A549 (cell line): ENCODE data around the gene FAM131A. TPM values are rescaled to one million over a fixed set of nuclear protein-coding genes. Genes with fewer than 3 reads are reported as not detected.

Source experiments
- ATAC-seq, 2 experiments: fragments of 200-7000 bp in 1 of 2; fragments of >200 bp in 1 of 2; cut with Nextera tagmentation in 1 of 2; cut with Tn5 transposase in 1 of 2; 3 replicates each; pipeline versions ENCODE4 v1.8.0 to v1.9.1; 2018 to 2020; ENCODE audit warnings: mild to moderate bottlenecking in 1 of 2, moderate library complexity in 1 of 2
- CTCF ChIA-PET: fragments of 300-600 bp; sonication (Branson Sonifier 250); formaldehyde crosslinking; extraction: SDS; loops from one replicate; lab custom pipeline; 2021; ENCODE audit warnings: antibody characterized with exemption, inconsistent platforms; lab: Yijun Ruan, JAX
- POLR2A ChIA-PET: fragments of 350-600 bp; formaldehyde crosslinking; extraction: SDS; loops from one replicate; lab custom pipeline; 2021; ENCODE audit warnings: antibody characterized with exemption, inconsistent platforms; lab: Yijun Ruan, JAX
- DNase-seq, 2 experiments: peaks; one replicate each; pipeline versions ENCODE4 v3.0.0 to v3.0.0-alpha.2; 2011 to 2016; ENCODE audit warnings: low read depth in 1 of 2, low spot score in 1 of 2
- FAIRE-seq: peaks from 2 replicates; lab custom pipeline; 2011; peaks lifted over from hg19 to GRCh38; lab: Jason Lieb, UNC
- H3K27ac ChIP-seq, 2 experiments: fragments of >200 bp; sonication (Bioruptor Twin); formaldehyde crosslinking; 3 replicates each; pipeline ENCODE4 v1.5.1; 2016 to 2017
- H3K4me1 ChIP-seq: fragments of >200 bp; sonication (Bioruptor Twin); formaldehyde crosslinking; 3 replicates; pipeline ENCODE4 v1.6.1; 2016
- H3K4me2 ChIP-seq: fragments of >200 bp; sonication (Bioruptor Twin); formaldehyde crosslinking; 3 replicates; pipeline ENCODE4 v1.6.1; 2016
- H3K4me3 ChIP-seq: fragments of >200 bp; sonication (Bioruptor Twin); formaldehyde crosslinking; 3 replicates; pipeline ENCODE4 v1.5.1; 2016
- H3K9me3 ChIP-seq: fragments of >200 bp; sonication (Bioruptor Twin); formaldehyde crosslinking; 3 replicates; pipeline ENCODE4 v1.6.1; 2016
- BCL3 ChIP-seq: fragments of >200 bp; sonication (Bioruptor Twin); formaldehyde crosslinking; IDR thresholded peaks from 3 replicates; pipeline ENCODE4 v1.6.1; 2016
- CBX2 ChIP-seq: fragments of 200-600 bp; sonication (generic); IDR thresholded peaks from 2 replicates; pipeline ENCODE4 v1.6.1; 2016; ENCODE audit warnings: low read depth, mild to moderate bottlenecking, borderline replicate concordance
- CEBPB ChIP-seq, 2 experiments: fragments of >200 bp in 1 of 2; sonication (Bioruptor Twin) in 1 of 2; formaldehyde crosslinking in 1 of 2; IDR thresholded peaks; 2 replicates each; pipeline ENCODE4 v1.6.1; 2012 to 2016
- CHD4 ChIP-seq: fragments of 200-600 bp; sonication (generic); IDR thresholded peaks from 2 replicates; pipeline ENCODE4 v1.6.1; 2016; ENCODE audit warnings: antibody characterized with exemption, mild to moderate bottlenecking, borderline replicate concordance
- E2F6 ChIP-seq: IDR thresholded peaks from 2 replicates; pipeline ENCODE4 v1.6.1; 2012; ENCODE audit warnings: low read depth, borderline replicate concordance
- EHF ChIP-seq: fragments of 250-450 bp; sonication (Bioruptor Pico); IDR thresholded peaks from 2 replicates; pipeline ENCODE4 v1.5.0; 2020; ENCODE audit warnings: mild to moderate bottlenecking
- FOXS1 ChIP-seq: fragments of 250-450 bp; sonication (Bioruptor Pico); IDR thresholded peaks from 2 replicates; pipeline ENCODE4 v1.5.0; 2020; ENCODE audit warnings: mild to moderate bottlenecking, moderate library complexity
- HES2 ChIP-seq: fragments of >200 bp; sonication (Bioruptor Twin); formaldehyde crosslinking; IDR thresholded peaks from 2 replicates; pipeline ENCODE4 v1.6.1; 2016
- HMGXB4 ChIP-seq: fragments of 250-450 bp; sonication (Bioruptor Pico); IDR thresholded peaks from 2 replicates; pipeline ENCODE4 v1.5.0; 2021; ENCODE audit warnings: mild to moderate bottlenecking, moderate library complexity, borderline replicate concordance
- HOXA7 ChIP-seq: fragments of 250-450 bp; sonication (Bioruptor Pico); IDR thresholded peaks from 2 replicates; pipeline ENCODE4 v1.5.0; 2020; ENCODE audit warnings: mild to moderate bottlenecking, moderate library complexity
- HOXB5 ChIP-seq: fragments of 250-450 bp; sonication (Bioruptor Pico); IDR thresholded peaks from 2 replicates; pipeline ENCODE4 v1.5.0; 2020; ENCODE audit warnings: mild to moderate bottlenecking, moderate library complexity
- JUN ChIP-seq, 2 experiments: fragments of >200 bp; sonication (Bioruptor Twin); formaldehyde crosslinking; IDR thresholded peaks; 2 replicates in 1 of 2; 3 replicates in 1 of 2; pipeline ENCODE4 v1.6.1; 2016 to 2017
- JUNB ChIP-seq: fragments of >200 bp; sonication (Bioruptor Twin); formaldehyde crosslinking; IDR thresholded peaks from 2 replicates; pipeline ENCODE4 v1.6.1; 2016
- KDM1A ChIP-seq: fragments of 200-600 bp; sonication (generic); IDR thresholded peaks from 2 replicates; pipeline ENCODE4 v1.6.1; 2016; ENCODE audit warnings: low read depth, mild to moderate bottlenecking
- MAFK ChIP-seq: fragments of 450-650 bp; IDR thresholded peaks from 2 replicates; pipeline ENCODE4 v1.6.1; 2014; ENCODE audit not compliant: partially characterized antibody
- MAX ChIP-seq: IDR thresholded peaks from 2 replicates; pipeline ENCODE4 v1.6.1; 2012
- MYC ChIP-seq: IDR thresholded peaks from 2 replicates; pipeline ENCODE4 v1.6.1; 2012; ENCODE audit warnings: mild to moderate bottlenecking, inconsistent platforms, low read length, improper control_type of control experiment, borderline replicate concordance
- NFE2L2 ChIP-seq: fragments of 150-350 bp; conservative IDR thresholded peaks from 2 replicates; pipeline ENCODE4 v1.6.1; 2014; ENCODE audit warnings: low read length
- NR3C1 ChIP-seq: fragments of >200 bp; sonication (Bioruptor Twin); formaldehyde crosslinking; IDR thresholded peaks from 3 replicates; pipeline ENCODE4 v1.6.1; 2017
- PHF8 ChIP-seq: fragments of 200-600 bp; sonication (generic); IDR thresholded peaks from 2 replicates; pipeline ENCODE4 v1.6.1; 2016; ENCODE audit warnings: low read depth, mild to moderate bottlenecking, antibody characterized with exemption, moderate library complexity, borderline replicate concordance
- POLR2A ChIP-seq: IDR thresholded peaks from 2 replicates; pipeline ENCODE4 v1.6.1; 2012; ENCODE audit warnings: mild to moderate bottlenecking, low read length
- RAD21 ChIP-seq, 2 experiments: fragments of >200 bp in 1 of 2; sonication (Bioruptor Twin) in 1 of 2; formaldehyde crosslinking in 1 of 2; IDR thresholded peaks in 1 of 2; conservative IDR thresholded peaks in 1 of 2; 2 replicates in 1 of 2; 3 replicates in 1 of 2; pipeline ENCODE4 v1.6.1; 2012 to 2018; ENCODE audit warnings: inconsistent platforms in 1 of 2
- REST ChIP-seq: fragments of 200-600 bp; sonication (generic); IDR thresholded peaks from 2 replicates; pipeline ENCODE4 v1.6.1; 2016; ENCODE audit warnings: antibody characterized with exemption, mild to moderate bottlenecking, moderate library complexity
- SMC3 ChIP-seq: fragments of >200 bp; sonication (Bioruptor Twin); formaldehyde crosslinking; IDR thresholded peaks from 3 replicates; pipeline ENCODE4 v1.6.1; 2018; ENCODE audit warnings: inconsistent platforms
- TP53 ChIP-seq: fragments of 250-450 bp; sonication (Bioruptor Pico); IDR thresholded peaks from 2 replicates; pipeline ENCODE4 v1.5.0; 2021; ENCODE audit warnings: mild to moderate bottlenecking, moderate library complexity
- ZFP36 ChIP-seq: fragments of 450-650 bp; IDR thresholded peaks from 2 replicates; pipeline ENCODE4 v1.6.1; 2014; ENCODE audit warnings: borderline replicate concordance; ENCODE audit not compliant: partially characterized antibody
- ZSCAN20 ChIP-seq: fragments of 250-450 bp; sonication (Bioruptor Pico); IDR thresholded peaks from 2 replicates; pipeline ENCODE4 v1.8.0; 2022; ENCODE audit warnings: mild to moderate bottlenecking, moderate library complexity
- WGBS: methylation state at CpG from one replicate; pipeline ENCODE4 v1.1.6; 2017; ENCODE audit errors: missing lambda C conversion rate; 5-methylcytosine and 5-hydroxymethylcytosine counted together
- polyA minus RNA-seq: library from RNA; depleted of rRNA, polyadenylated mRNA; stranded (reverse); fragments of >200 nt; gene quantifications from 2 replicates; pipeline ENCODE4 v1.2.3, GENCODE V29; 2011; rRNA and poly(A)+ RNA removed
- polyA plus RNA-seq, 4 experiments: library from polyadenylated mRNA; depleted of rRNA in 3 of 4; stranded (reverse); fragments of >200 nt; fragmentation: RNase III in 1 of 4; extraction: RNeasy Plus Mini Kit Qiagen cat#74134 plus additional on column Dnase treatment in 1 of 4; gene quantifications; 2 replicates in 3 of 4; 3 replicates in 1 of 4; pipeline ENCODE4 v1.2.3, GENCODE V29; 2011 to 2017

Gene FAM131A
- 5.2 and 5.7 TPM in 2 replicates for polyA plus RNA-seq (2011; rRNA removed)
- polyA plus RNA-seq (2012; cell fraction: cytosol; rRNA removed) = 10.1 and 10.2 TPM in 2 replicates
- 11.2 and 16.5 TPM in 2 replicates for polyA plus RNA-seq (2012; cell fraction: nucleus; rRNA removed)
- polyA plus RNA-seq (2017; fragmentation: RNase III; extraction: RNeasy Plus Mini Kit Qiagen cat#74134 plus additional on column Dnase treatment) = 5.4 to 6.1 TPM (median 6.0 TPM) in 3 replicates
- polyA minus RNA-seq = 6.0 and 7.8 TPM in 2 replicates

- H3K4me3 ChIP-seq = peak within 1 kb of the TSS; percentile 91
- no peaks in the 10 kb centered on the region for H3K9me3 ChIP-seq
- H3K4me2 ChIP-seq = peak within 1 kb of the TSS; percentile 96
- FAIRE-seq (no peak), DNase-seq (no peak)
- WGBS = 94% methylated on average over 6 of the region's 6 CpGs
- POLR2A ChIA-PET = no interaction called here
- H3K27ac ChIP-seq = peak within 1 kb of the TSS; percentile 94 to 97
- no peak for TF ChIP-seq REST
- TF ChIP-seq KDM1A = no peak
- TF ChIP-seq FOXS1 (CRISPR knock-in tag) = no peak
- no peak for TF ChIP-seq POLR2A
- no peak for TF ChIP-seq SMC3
- TF ChIP-seq MAX = no peak
- TF ChIP-seq CBX2 = no peak
- no peak for TF ChIP-seq HMGXB4
- TF ChIP-seq RAD21 (conservative IDR thresholded peaks at IDR 0.05 in 1 of 2, IDR thresholded peaks at IDR 0.05 in 1 of 2) = no peak
- TF ChIP-seq CEBPB (IDR thresholded peaks at IDR 0.05) = no peak
- no peak for TF ChIP-seq MAFK
- TF ChIP-seq BCL3 = no peak
- TF ChIP-seq ZFP36 = no peak
- TF ChIP-seq HES2 = no peak
- TF ChIP-seq MYC = no peak
- no peak for TF ChIP-seq HOXB5 (CRISPR knock-in tag)
- TF ChIP-seq NFE2L2 = no peak
- TF ChIP-seq EHF (CRISPR knock-in tag) = no peak
- TF ChIP-seq NR3C1 = no peak
- TF ChIP-seq, all 56 proteins: peak for 0
- CTCF ChIA-PET = interaction anchor here (1.0 to 2.6 kb wide), 5 partner anchors 12 to 32 kb away, joined by 3 to 9 read pairs (median 4); no protein-coding TSS in a partner anchor
- peaks cover 37% of the 10 kb centered on the region; the same call in 2 of the 3 replicates for H3K4me1 ChIP-seq
- no peak for ATAC-seq
These were observed at the start of gene FAM131A for GRCh38 chr3:184337399-184337714. Gene FAM131A, plus strand, starts transcription at chr3:184337600. Its CDS starts 31 bp downstream, at chr3:184337631.

GRCh38 chr3:184289426-184289938 lies 47.9 kb upstream of the FAM131A start:
- peak; percentile 78 to 88; a peak in 5 of 6 replicates for ATAC-seq
- 12% methylated on average over 10 of the region's 10 CpGs for WGBS
- no peak for FAIRE-seq
- peak; percentile 66 to 74 for DNase-seq
- Histone ChIP-seq H3K4me1 (no peaks in the 10 kb centered on the region), H3K4me2 (no peak overlapping the region), H3K4me3 (no peak overlapping the region), H3K27ac (no peak overlapping the region), H3K9me3 (no peaks in the 10 kb centered on the region)
- ChIA-PET CTCF (interaction anchor here (0.5 to 1.8 kb wide), 25 partner anchors 8 to 404 kb away, joined by 3 to 11 read pairs (median 3); partner anchors contain the start of genes EEF1AKMT4, HTR3C and VWA5B2), POLR2A (no interaction called here)
- TF ChIP-seq JUNB (no peak), JUN (IDR thresholded peaks at IDR 0.05) (no peak), TP53 (CRISPR knock-in tag) (no peak), NR3C1 (no peak), RAD21 (conservative IDR thresholded peaks at IDR 0.05 in 1 of 2, IDR thresholded peaks at IDR 0.05 in 1 of 2) (peak; percentile 79 to 88), HMGXB4 (no peak), SMC3 (peak; percentile 36; the same call in 1 of the 3 replicates), HOXA7 (CRISPR knock-in tag) (no peak), CHD4 (no peak), PHF8 (no peak), HOXB5 (CRISPR knock-in tag) (no peak), ZSCAN20 (CRISPR knock-in tag) (no peak), E2F6 (no peak), NFE2L2 (no peak)
